ENCODE results near the gene CHMP2A. TPM values are rescaled to one million over a fixed set of nuclear protein-coding genes. Genes with fewer than 3 reads are reported as not detected.

CHMP2A gene
- total RNA-seq, 4 donors from 2014 or later, result 24.7 to 194 (median 141) TPM

DNA sequence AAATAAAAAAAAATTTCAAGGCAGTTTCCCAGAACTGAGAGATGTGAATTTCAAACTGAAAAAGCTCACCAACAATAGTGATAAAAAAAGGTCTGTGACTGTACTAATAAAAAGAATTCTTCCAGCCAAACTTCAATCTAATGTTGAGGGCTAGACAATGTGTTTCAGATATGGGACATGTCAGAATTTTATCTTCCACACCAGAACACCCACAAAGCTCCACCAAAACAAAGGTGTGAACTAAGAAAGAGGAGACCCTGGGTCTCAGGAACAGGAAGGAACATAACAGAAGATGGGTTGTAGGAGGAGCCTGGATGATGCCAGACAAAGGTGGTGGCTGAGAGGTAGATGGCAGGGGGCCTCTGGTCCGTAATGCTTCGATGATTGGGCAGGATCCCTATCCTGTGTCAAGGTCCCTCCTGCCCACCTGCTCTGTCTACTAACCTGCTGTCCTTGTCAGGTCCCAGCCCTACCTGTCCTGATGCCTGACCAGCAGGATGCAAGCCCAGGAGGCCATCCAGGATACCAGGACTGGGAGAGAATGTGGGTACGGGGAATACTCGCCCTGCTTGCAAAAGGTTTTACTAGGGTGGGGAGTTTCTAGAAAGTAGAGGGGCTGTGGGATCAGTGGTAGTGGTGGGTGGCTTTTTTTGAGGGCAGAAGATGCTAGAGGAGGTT, 13.7 kb upstream of the CHMP2A start:
- H3K27ac ChIP-seq, result no peak overlapping the region

DNA sequence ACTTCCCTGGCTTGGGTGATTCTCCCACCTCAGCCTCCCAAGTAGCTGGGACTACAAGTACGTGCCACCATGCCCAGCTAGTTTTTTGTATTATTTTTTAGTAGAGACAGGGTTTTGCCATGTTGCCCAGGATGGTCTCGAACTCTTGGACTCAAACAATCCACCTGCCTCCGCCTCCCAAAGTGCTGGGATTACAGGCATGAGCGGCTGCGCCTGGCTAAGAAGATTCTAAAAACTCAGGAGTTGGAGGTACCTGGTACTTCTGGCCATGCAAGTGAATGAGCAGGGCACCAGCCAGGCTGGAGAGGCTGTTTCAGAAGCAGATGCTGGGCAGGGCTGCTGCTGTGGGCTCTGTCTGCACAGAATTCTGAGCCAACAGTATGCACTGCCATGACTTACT, 12.1 kb upstream of the CHMP2A start:
- intact Hi-C loops (cut with DNase I; ENCODE audit: low total_unique reads), result no loop called here
- in situ Hi-C loops (cut with MboI; ENCODE audit: low pct_ligation_motif_present in 1 of 4, low pct_unique_long_range_greater_than_20kb in 1 of 4, low sequenced_read_pairs in 3 of 4), result no loop called here
- WGBS, 2 donors (ENCODE audit: low coverage in 1 of 2), result 100% methylated on average over 5 of the region's 5 CpGs; no CpG with 5 or more reads in 1 of the 2 donors

More for the DNA sequence above, 13.7 kb upstream of the CHMP2A start:
- 83 to 90% methylated on average over 2 to 4 of the region's 4 CpGs for WGBS, 2 donors (ENCODE audit: low coverage in 1 of 2)
- intact Hi-C loops (cut with DNase I; ENCODE audit: low total_unique reads) (no loop called here), in situ Hi-C loops (cut with MboI; ENCODE audit: low pct_ligation_motif_present in 1 of 4, low pct_unique_long_range_greater_than_20kb in 1 of 4, low sequenced_read_pairs in 3 of 4) (no loop called here)
- Histone ChIP-seq H3K27me3 (no peaks in the 10 kb centered on the region), H3K4me3 (no peak overlapping the region), H3K36me3 (peaks cover 0 to 6% (median 0%) of the 10 kb centered on the region in 4 donors), H3K9me3 (no peaks in the 10 kb centered on the region), H3K4me1 (peaks cover 0 to 11% (median 8%) of the 10 kb centered on the region in 4 donors)
- TF ChIP-seq POLR2A (IDR thresholded peaks at IDR 0.05), result no peak
- TF ChIP-seq EP300 (IDR thresholded peaks at IDR 0.05; ENCODE audit: low read depth), result no peak
- no peak for TF ChIP-seq POLR2AphosphoS5 (IDR thresholded peaks at IDR 0.05)
- TF ChIP-seq, protein P1, sequence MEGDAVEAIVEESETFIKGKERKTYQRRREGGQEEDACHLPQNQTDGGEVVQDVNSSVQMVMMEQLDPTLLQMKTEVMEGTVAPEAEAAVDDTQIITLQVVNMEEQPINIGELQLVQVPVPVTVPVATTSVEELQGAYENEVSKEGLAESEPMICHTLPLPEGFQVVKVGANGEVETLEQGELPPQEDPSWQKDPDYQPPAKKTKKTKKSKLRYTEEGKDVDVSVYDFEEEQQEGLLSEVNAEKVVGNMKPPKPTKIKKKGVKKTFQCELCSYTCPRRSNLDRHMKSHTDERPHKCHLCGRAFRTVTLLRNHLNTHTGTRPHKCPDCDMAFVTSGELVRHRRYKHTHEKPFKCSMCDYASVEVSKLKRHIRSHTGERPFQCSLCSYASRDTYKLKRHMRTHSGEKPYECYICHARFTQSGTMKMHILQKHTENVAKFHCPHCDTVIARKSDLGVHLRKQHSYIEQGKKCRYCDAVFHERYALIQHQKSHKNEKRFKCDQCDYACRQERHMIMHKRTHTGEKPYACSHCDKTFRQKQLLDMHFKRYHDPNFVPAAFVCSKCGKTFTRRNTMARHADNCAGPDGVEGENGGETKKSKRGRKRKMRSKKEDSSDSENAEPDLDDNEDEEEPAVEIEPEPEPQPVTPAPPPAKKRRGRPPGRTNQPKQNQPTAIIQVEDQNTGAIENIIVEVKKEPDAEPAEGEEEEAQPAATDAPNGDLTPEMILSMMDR (IDR thresholded peaks at IDR 0.05), result no peak
- DNase-seq, result peak; percentile 4

DNA sequence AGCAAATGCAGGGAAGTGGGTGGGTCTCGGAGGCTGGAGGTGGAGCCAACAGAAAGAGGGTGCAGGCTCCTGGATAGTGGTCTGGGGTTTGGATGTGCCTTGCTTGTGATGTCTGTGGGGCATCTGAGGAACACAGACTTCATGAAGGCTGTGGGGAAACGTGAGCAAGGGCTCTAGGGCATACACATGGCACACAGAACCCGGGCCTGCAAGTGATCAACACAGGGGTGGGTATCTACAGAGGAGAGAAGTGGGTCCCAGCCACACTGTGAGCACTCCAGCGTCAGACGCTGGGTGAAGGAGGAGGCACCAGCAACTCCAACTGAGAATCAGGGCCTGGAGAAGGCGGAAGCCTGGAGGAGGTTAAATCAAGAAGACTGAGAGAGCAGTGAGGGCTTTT, 8.9 kb upstream of the CHMP2A start:
- Histone ChIP-seq H3K4me3 (no peak overlapping the region), H3K9me3 (no peaks in the 10 kb centered on the region), H3K4me1 (peaks cover 25 to 37% (median 29%) of the 10 kb centered on the region in 4 donors), H3K27ac (no peak overlapping the region), H3K36me3 (no peaks in the 10 kb centered on the region), H3K27me3 (no peaks in the 10 kb centered on the region)
- intact Hi-C loops (cut with DNase I; ENCODE audit: low total_unique reads), result no loop called here
- no peak for TF ChIP-seq POLR2A (IDR thresholded peaks at IDR 0.05)
- 69 to 86% methylated on average over 4 to 6 of the region's 6 CpGs for WGBS, 2 donors (ENCODE audit: low coverage in 1 of 2)
- in situ Hi-C loops (cut with MboI; ENCODE audit: low pct_ligation_motif_present in 1 of 4, low pct_unique_long_range_greater_than_20kb in 1 of 4, low sequenced_read_pairs in 3 of 4), result no loop called here
- DNase-seq, result no peak

More for the DNA sequence above, 12.1 kb upstream of the CHMP2A start:
- Histone ChIP-seq H3K4me1 (peaks cover 11 to 20% (median 18%) of the 10 kb centered on the region in 4 donors), H3K9me3 (no peaks in the 10 kb centered on the region), H3K27ac (no peak overlapping the region), H3K27me3 (no peaks in the 10 kb centered on the region), H3K36me3 (peaks cover 0 to 6% (median 0%) of the 10 kb centered on the region in 4 donors), H3K4me3 (no peak overlapping the region)
- peak; percentile 3 for DNase-seq
- TF ChIP-seq POLR2AphosphoS5 (IDR thresholded peaks at IDR 0.05) (no peak), EP300 (IDR thresholded peaks at IDR 0.05; ENCODE audit: low read depth) (no peak), POLR2A (IDR thresholded peaks at IDR 0.05) (no peak)
- TF ChIP-seq, protein P1 (IDR thresholded peaks at IDR 0.05), result no peak

DNA sequence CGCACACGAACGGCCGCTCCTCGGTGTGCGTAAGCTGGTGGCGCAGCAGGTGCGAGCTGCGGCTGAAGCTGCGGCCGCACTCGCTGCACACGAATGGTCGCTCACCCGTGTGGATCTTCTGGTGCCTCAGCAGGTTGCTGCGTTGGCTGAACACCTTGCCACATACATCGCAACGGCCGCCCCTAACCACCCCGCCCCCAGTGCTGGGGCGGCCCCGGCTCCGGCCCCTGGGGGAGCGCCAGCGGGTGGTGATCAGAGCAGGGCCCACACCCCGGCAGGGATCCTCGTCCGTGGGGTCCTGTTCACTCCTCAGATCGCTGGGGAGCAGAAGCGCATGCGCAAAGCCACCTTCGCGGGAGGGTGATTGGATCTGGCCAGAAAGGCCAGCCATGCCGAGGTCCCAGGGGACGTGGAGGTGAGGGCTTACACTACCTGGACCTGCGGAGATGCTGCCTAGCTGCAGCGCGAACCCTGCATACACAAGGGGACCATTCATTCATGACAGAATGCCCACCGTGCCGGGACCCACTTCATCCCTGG, 8.2 kb upstream of the CHMP2A start:
- intact Hi-C loops (cut with DNase I; ENCODE audit: low total_unique reads) (no loop called here), in situ Hi-C loops (cut with MboI; ENCODE audit: low pct_ligation_motif_present in 1 of 4, low pct_unique_long_range_greater_than_20kb in 1 of 4, low sequenced_read_pairs in 3 of 4) (no loop called here)
- Histone ChIP-seq H3K36me3 (no peaks in the 10 kb centered on the region), H3K4me1 (peaks cover 25 to 37% (median 29%) of the 10 kb centered on the region in 4 donors), H3K27ac (peak overlapping the region; percentile 12 to 70 (median 57)), H3K9me3 (no peaks in the 10 kb centered on the region), H3K27me3 (no peaks in the 10 kb centered on the region), H3K4me3 (peak overlapping the region; percentile 18 to 42 (median 32))
- 4% methylated on average over 34 of the region's 40 CpGs; no CpG with 5 or more reads in 1 of the 2 donors for WGBS, 2 donors (ENCODE audit: low coverage in 1 of 2)
- TF ChIP-seq POLR2AphosphoS5 (IDR thresholded peaks at IDR 0.05) (no peak), EP300 (IDR thresholded peaks at IDR 0.05; ENCODE audit: low read depth) (no peak), POLR2A (IDR thresholded peaks at IDR 0.05) (no peak)
- DNase-seq, result no peak
